GM12873 (cell line): ENCODE measurements around the gene RARA.

Source experiments
- TF ChIP-seq, protein P1 (sequence below): IDR thresholded peaks from 2 replicates; pipeline ENCODE4 v1.5.1; 2012; ENCODE audit warnings: low read depth, mild to moderate bottlenecking, moderate library complexity, low read length, control low read depth; ENCODE audit not compliant: insufficient read depth; ENCODE audit errors: missing control alignments

Gene RARA

DNA sequence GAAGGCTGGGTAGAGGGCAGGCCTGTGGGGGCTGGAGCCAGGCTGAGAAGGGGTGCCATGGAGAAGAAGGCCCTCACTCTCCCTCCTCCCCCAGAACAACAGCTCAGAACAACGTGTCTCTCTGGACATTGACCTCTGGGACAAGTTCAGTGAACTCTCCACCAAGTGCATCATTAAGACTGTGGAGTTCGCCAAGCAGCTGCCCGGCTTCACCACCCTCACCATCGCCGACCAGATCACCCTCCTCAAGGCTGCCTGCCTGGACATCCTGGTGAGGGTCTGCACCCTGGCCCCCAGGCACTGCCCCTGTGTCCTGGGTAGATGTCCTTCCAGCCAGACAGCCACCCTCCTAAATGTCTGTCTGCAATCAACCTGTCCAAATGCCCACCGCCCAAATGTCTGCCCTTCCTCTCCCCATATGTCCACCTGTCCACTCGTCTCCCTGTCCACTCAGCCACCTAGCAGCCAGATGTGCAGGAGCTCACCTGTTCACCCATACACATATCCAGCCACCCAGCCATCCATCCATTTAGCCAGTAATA, 43.3 kb downstream of the RARA start:
- TF ChIP-seq, protein P1, sequence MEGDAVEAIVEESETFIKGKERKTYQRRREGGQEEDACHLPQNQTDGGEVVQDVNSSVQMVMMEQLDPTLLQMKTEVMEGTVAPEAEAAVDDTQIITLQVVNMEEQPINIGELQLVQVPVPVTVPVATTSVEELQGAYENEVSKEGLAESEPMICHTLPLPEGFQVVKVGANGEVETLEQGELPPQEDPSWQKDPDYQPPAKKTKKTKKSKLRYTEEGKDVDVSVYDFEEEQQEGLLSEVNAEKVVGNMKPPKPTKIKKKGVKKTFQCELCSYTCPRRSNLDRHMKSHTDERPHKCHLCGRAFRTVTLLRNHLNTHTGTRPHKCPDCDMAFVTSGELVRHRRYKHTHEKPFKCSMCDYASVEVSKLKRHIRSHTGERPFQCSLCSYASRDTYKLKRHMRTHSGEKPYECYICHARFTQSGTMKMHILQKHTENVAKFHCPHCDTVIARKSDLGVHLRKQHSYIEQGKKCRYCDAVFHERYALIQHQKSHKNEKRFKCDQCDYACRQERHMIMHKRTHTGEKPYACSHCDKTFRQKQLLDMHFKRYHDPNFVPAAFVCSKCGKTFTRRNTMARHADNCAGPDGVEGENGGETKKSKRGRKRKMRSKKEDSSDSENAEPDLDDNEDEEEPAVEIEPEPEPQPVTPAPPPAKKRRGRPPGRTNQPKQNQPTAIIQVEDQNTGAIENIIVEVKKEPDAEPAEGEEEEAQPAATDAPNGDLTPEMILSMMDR: no peak

DNA sequence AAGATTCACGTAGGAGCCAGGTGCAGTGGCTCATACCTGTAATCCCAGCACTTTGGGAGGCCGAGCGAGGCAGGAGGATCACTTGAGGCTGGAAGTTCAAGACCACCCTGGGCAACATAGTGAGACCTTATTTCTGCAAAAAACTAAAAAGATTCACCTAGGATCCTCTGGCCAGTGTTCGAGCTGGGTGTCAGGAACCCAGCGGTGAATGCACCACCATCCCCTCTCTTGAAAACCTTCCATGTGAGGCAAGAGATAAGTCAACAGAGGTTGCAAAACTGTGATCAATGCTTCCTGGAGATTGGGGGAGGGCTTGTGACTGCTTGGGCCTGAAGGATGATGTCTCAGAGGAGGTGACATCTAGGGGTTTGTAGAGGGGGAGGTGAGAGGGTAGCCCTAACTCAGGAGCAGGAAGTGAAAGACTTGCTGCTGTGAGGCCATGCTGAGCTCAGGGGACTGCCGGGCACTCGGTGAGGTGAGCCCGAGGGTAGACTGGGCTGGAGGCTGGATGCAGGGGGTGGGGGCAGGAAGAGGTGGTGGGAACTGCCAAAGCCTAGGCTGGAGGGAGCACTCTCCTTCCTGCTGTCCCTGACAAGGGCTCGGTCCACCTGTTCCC, 43.9 kb downstream of the RARA start:
- TF ChIP-seq, protein P1: no peak

DNA sequence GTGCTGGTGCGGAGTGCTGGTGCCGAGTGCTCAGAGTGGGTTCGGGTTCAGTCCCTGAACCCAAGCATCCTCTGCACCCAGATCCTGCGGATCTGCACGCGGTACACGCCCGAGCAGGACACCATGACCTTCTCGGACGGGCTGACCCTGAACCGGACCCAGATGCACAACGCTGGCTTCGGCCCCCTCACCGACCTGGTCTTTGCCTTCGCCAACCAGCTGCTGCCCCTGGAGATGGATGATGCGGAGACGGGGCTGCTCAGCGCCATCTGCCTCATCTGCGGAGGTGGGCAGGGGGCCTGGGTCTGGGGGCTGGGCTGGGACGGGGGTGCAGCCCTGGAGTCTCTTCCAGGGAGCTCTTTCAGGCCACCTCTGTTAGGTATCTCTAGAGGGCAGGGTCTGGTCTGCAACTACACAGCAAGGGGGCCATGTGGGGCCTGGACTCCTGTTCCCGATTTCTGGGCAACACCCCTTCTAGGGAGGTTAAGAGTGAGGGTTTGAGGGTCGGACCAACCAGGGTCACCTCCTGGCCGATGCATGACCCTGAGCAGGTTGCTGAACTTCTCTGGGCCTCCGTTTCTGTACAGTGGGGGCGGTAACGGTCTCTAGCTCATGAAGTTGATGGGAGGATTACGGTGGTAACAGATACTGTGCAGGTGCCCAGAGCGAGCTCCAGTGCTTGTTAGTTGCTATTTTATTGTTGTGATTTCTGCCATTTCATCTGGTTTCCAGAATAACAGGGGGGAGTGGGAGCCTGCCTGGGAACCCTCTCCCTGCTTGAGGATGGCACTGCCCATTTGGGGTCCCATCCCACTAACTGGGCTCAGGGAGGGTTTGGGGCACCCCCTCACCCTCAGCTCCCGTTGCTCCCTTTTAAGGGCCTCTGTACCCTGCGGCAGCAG, 45.5 kb downstream of the RARA start:
- TF ChIP-seq, protein P1: no peak

DNA sequence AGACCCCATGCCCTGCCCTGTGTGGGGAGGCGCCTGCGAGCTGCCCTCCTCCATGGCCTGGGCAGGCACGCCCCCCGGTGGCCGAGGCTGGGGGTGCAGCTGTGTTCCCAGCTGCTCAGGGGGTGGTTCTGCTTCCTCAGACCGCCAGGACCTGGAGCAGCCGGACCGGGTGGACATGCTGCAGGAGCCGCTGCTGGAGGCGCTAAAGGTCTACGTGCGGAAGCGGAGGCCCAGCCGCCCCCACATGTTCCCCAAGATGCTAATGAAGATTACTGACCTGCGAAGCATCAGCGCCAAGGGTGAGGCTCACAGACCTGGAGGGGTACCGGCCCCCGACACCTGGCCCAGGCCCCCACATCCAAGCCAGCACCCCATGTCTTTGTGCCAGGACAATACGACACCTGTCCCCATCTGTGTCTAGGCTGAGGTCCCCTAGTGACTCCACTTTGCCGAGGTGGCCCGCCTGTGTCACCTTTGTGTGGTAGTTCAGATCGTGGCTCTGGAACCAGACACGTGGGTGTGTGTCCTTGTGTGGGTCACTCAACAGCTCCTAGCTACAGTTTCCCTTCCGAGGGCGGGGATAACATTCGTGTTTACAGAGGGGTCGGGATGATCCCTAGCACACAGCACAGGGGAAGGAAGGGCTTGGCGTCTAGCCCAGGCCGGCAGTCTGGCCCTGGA, 46.3 kb downstream of the RARA start:
- TF ChIP-seq, protein P1: peak; percentile 93

DNA sequence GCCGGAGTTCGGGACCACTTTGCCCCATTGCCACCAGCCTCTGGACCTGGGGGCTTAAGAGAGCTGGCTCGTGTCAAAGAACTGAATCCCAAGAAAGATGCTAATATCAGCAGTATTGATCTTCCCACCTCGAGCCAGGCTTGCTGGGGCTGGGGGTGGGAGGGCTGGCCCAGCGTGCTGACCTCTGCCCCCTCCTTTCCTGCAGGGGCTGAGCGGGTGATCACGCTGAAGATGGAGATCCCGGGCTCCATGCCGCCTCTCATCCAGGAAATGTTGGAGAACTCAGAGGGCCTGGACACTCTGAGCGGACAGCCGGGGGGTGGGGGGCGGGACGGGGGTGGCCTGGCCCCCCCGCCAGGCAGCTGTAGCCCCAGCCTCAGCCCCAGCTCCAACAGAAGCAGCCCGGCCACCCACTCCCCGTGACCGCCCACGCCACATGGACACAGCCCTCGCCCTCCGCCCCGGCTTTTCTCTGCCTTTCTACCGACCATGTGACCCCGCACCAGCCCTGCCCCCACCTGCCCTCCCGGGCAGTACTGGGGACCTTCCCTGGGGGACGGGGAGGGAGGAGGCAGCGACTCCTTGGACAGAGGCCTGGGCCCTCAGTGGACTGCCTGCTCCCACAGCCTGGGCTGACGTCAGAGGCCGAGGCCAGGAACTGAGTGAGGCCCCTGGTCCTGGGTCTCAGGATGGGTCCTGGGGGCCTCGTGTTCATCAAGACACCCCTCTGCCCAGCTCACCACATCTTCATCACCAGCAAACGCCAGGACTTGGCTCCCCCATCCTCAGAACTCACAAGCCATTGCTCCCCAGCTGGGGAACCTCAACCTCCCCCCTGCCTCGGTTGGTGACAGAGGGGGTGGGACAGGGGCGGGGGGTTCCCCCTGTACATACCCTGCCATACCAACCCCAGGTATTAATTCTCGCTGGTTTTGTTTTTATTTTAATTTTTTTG, 47.1 kb downstream of the RARA start:
- TF ChIP-seq, protein P1: no peak

DNA sequence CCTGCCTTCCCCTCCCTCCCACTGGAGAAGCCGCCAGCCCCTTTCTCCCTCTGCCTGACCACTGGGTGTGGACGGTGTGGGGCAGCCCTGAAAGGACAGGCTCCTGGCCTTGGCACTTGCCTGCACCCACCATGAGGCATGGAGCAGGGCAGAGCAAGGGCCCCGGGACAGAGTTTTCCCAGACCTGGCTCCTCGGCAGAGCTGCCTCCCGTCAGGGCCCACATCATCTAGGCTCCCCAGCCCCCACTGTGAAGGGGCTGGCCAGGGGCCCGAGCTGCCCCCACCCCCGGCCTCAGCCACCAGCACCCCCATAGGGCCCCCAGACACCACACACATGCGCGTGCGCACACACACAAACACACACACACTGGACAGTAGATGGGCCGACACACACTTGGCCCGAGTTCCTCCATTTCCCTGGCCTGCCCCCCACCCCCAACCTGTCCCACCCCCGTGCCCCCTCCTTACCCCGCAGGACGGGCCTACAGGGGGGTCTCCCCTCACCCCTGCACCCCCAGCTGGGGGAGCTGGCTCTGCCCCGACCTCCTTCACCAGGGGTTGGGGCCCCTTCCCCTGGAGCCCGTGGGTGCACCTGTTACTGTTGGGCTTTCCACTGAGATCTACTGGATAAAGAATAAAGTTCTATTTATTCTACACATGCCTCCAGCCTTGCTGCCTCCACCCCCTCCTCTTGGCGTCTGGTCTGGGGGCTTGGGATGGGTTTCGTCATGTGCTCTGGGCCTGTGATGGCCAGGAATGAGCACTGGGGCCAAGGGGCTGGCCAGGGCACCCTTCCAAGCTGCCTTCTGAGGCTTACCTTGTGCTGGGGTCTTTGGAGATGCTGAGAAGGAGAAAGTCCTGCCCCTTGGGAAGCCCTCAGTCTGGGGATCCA, 48.3 kb downstream of the RARA start:
- TF ChIP-seq, protein P1: no peak
